ENCODE measurements around the gene TUBA1B. TPM values are rescaled to one million over a fixed set of nuclear protein-coding genes. Genes with fewer than 3 reads are reported as not detected.
"Not testable (repeated sequence)": the region's sequence is repeated elsewhere in the genome, so short reads cannot be mapped to it uniquely, and the experiment has no call there.

Gene TUBA1B
- total RNA-seq, 2 donors from 2014 or later, result 1,474 to 1,587 TPM

DNA sequence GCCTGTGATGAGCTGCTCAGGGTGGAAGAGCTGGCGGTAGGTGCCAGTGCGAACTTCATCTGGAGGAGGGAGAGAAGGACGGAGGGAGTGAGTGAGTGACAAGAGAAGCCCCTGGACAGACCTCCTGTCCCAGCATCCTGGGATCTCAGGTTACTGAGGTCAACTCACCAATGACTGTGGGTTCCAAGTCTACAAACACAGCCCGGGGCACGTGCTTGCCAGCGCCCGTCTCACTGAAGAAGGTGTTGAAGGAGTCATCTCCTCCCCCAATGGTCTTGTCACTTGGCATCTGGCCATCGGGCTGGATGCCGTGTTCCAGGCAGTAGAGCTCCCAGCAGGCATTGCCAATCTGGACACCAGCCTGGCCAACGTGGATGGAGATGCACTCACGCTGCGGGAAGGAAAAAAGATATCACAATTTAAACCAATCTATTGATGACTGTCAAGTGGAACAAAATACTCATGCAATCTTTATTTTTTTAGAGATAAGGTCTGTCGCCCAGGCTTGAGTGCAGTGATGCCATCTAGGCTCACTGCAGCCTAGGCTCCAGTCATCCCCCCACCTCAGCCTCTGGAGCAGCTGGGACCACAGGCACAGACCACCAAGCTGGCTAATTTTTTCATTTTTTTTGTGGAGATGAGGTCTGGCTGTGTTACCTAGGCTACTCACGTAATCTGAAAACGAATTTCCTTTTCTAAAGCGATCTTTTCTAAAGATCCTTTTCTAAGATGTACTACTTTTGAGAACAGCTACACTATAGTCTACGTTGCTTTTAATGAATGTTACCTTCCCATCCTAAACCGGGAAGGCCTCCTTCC, 1.7 kb downstream of the TUBA1B start:
- Histone ChIP-seq H3K4me1 (ENCODE audit: control insufficient read depth, insufficient read depth, low read length) (no peaks in the 10 kb centered on the region), H3K4me3 (ENCODE audit: low read length) (peak overlapping the region; percentile 97), H3K27me3 (ENCODE audit: control insufficient read depth, insufficient read depth, low read length, poor library complexity, severe bottlenecking) (no peaks in the 10 kb centered on the region), H3K9me3 (ENCODE audit: control insufficient read depth, low read length) (no peaks in the 10 kb centered on the region), H3K36me3 (ENCODE audit: control insufficient read depth, insufficient read depth, low read length) (peaks cover 37% of the 10 kb centered on the region), H3K9ac (ENCODE audit: extremely low read depth, low read length, poor library complexity, severe bottlenecking) (peak overlapping the region; percentile 98), H3K27ac (ENCODE audit: low read depth, low read length) (peak overlapping the region; percentile 98)
- Mint-ChIP-seq H3K4me1 (peaks cover 17% of the 10 kb centered on the region), H3K27me3 (ENCODE audit: insufficient read depth) (no peaks in the 10 kb centered on the region), H3K36me3 (ENCODE audit: low read depth) (peaks cover 38% of the 10 kb centered on the region), H3K27ac (peak overlapping the region; percentile 97), H3K4me3 (peak overlapping the region; percentile 96), H3K9me3 (no peaks in the 10 kb centered on the region)
- 73 to 81% methylated on average over 6 to 17 of the region's 18 CpGs for WGBS, 2 experiments (ENCODE audit: insufficient coverage in 1 of 2, insufficient read length in 1 of 2)
- no peak for DNase-seq
- TF ChIP-seq CTCF (conservative IDR thresholded peaks at IDR 0.05), result no peak

DNA sequence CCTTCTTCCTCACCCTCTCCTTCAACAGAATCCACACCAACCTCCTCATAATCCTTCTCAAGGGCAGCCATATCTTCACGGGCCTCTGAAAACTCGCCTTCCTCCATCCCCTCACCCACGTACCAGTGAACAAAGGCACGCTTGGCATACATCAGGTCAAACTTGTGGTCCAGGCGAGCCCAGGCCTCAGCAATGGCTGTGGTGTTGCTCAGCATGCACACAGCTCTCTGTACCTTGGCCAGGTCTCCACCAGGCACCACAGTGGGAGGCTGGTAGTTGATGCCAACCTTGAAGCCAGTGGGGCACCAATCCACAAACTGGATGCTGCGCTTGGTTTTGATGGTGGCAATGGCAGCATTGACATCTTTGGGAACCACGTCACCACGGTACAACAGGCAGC, 3.2 kb downstream of the TUBA1B start:
- not testable (repeated sequence) for H3K27me3 Mint-ChIP-seq (ENCODE audit: insufficient read depth); H3K4me3 Mint-ChIP-seq; DNase-seq; H3K9me3 ChIP-seq (ENCODE audit: control insufficient read depth, low read length); H3K27ac ChIP-seq (ENCODE audit: low read depth, low read length); H3K27me3 ChIP-seq (ENCODE audit: control insufficient read depth, insufficient read depth, low read length, poor library complexity, severe bottlenecking); H3K9me3 Mint-ChIP-seq; H3K9ac ChIP-seq (ENCODE audit: extremely low read depth, low read length, poor library complexity, severe bottlenecking); H3K27ac Mint-ChIP-seq; H3K4me1 ChIP-seq (ENCODE audit: control insufficient read depth, insufficient read depth, low read length); H3K4me3 ChIP-seq (ENCODE audit: low read length)
- Mint-ChIP-seq H3K4me1 (peaks cover 17% of the 10 kb centered on the region), H3K36me3 (ENCODE audit: low read depth) (peaks cover 38% of the 10 kb centered on the region)
- 89% methylated on average over 1 of the region's 8 CpGs; no CpG with 5 or more reads in 1 of the 2 experiments for WGBS, 2 experiments (ENCODE audit: insufficient coverage in 1 of 2, insufficient read length in 1 of 2)
- peaks cover 37% of the 10 kb centered on the region for H3K36me3 ChIP-seq (ENCODE audit: control insufficient read depth, insufficient read depth, low read length)

DNA sequence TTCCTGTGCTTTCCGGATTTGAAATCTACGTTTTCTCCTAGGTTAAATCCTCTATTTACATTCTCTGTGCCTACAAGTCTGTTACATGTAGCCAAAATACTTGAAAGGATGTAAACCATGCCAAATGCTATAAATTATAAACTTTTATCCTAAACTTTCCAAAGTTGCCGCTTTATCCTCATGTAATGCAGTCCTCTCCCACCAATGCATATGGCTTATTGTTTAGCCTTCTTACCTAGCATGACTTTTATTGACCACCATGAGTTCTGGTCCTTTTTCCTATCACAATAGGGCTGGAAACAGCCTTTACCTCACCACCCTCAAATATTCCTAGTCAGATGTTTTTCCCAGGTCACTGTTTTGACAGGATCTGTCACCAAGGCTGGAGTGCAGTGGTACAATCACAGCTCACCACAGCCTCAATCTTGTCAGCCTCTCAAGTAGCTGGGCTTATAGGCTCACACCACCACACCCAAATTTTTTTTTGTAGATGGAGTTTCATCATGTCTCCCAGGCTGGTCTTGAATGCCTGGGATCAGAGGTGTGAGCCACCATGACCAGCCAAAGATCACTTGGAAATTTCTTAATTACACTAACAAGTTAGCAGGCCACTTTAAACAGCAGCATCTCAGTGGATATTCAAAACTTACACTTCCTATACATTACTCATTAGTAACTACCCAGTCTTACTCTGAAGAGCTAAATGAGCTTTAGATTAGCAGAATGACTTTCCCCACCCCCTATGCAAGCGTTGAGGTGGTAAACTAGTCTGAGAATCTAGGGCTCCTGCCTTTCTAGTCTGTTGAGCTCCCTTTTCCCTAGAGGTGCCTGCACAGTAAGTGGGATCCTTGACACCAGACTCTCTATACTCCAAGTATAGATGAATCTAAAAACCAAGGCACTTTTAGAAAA, 4.1 kb downstream of the TUBA1B start:
- no peaks in the 10 kb centered on the region for H3K27me3 ChIP-seq (ENCODE audit: control insufficient read depth, insufficient read depth, low read length, poor library complexity, severe bottlenecking)

More for the DNA sequence above, 4.1 kb downstream of the TUBA1B start:
- Histone ChIP-seq H3K9me3 (ENCODE audit: control insufficient read depth, low read length) (no peaks in the 10 kb centered on the region), H3K9ac (ENCODE audit: extremely low read depth, low read length, poor library complexity, severe bottlenecking) (no peak overlapping the region), H3K36me3 (ENCODE audit: control insufficient read depth, insufficient read depth, low read length) (peaks cover 37% of the 10 kb centered on the region), H3K27ac (ENCODE audit: low read depth, low read length) (no peak overlapping the region), H3K4me3 (ENCODE audit: low read length) (no peak overlapping the region), H3K4me1 (ENCODE audit: control insufficient read depth, insufficient read depth, low read length) (no peaks in the 10 kb centered on the region)
- Mint-ChIP-seq H3K4me3 (no peak overlapping the region), H3K27ac (peak overlapping the region; percentile 29), H3K27me3 (ENCODE audit: insufficient read depth) (no peaks in the 10 kb centered on the region), H3K36me3 (ENCODE audit: low read depth) (peaks cover 38% of the 10 kb centered on the region), H3K4me1 (peaks cover 15% of the 10 kb centered on the region), H3K9me3 (peaks cover 2% of the 10 kb centered on the region)
- 89 to 95% methylated on average over 4 of the region's 4 CpGs for WGBS, 2 experiments (ENCODE audit: insufficient coverage in 1 of 2, insufficient read length in 1 of 2)
- no peak for DNase-seq
- TF ChIP-seq CTCF (conservative IDR thresholded peaks at IDR 0.05), result no peak
